HG03060 (cell line): Measurements from ENCODE around the gene CST4.
"Not testable (repeated sequence)": the region's sequence is repeated elsewhere in the genome, so short reads cannot be mapped to it uniquely, and the experiment has no call there.

ENCODE experiments used
- ATAC-seq: cut with Tn5 transposase; IDR thresholded peaks from one replicate; pipeline ENCODE4 v1.9.1; 2021; ENCODE audit warnings: low read depth, moderate number of reproducible peaks; ENCODE audit not compliant: unreplicated experiment

The CST4 gene

DNA sequence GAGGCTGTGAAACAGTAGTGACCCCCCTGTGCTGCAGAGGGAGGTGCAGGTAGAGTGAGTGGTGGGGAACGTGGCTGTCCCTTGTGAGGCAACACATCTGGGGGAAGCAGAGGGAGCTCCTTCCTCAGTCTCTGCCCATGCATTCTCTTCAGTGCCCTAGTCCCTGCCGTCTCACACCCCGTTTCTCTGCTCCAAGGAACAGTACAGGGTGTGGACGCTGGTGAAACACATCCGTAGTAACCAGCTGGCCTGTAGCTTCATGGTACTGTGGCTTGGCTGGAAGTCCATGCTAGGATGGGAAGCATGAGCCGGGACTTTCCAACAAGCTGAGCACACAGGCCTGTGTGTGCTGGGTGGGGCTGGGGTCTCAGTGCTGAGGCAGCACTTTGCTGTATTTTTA, 25.7 kb downstream of the CST4 start:
- no peak for ATAC-seq

DNA sequence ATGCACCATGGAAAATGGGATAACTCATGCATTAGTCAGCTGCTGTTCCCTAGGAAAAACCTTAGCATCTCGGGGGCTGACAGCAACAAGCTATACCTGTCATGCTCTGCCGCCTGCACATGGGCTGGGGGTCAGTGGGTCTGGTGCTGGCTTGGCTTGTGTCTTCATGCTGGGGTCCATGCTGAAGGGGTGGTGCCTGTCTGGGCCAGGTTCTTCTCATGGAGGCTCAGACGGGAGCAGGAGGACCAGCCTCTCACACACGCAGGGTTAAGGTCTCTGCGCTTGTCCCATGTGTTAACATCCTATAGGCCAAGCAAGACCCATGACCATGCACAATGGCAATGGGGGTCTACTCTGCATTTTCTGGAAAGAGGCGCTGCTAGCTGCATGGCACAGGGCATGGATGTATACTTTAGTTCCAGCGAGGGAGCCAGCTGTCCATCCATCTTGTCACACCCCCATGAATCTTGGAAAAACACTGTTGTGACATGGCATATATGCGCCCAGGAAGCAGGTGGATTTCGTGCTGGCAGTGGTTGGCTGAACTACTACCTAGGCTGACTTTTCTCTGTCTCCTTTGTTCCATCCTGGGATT, 26.5 kb downstream of the CST4 start:
- no peak for ATAC-seq

DNA sequence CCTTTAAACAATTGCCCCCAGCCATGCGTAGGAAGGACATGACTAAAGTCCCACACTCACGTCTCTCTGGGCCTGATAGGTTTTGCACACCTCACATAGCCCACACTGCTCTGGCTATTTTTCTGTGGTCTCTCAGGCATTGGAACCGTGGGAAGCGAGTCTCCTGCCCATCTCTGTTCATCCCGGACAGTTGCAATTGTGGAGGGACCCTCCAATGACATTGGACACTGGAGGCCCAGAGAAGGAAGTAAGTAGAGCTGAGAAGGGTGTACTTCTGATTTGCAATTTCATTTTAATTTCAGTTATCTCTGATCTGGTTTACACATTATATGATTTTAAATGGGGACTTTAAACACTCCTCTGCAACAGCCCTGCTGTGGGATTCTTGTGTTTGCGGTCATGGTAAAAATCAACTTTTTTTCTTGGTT, 27.8 kb downstream of the CST4 start:
- no peak for ATAC-seq

DNA sequence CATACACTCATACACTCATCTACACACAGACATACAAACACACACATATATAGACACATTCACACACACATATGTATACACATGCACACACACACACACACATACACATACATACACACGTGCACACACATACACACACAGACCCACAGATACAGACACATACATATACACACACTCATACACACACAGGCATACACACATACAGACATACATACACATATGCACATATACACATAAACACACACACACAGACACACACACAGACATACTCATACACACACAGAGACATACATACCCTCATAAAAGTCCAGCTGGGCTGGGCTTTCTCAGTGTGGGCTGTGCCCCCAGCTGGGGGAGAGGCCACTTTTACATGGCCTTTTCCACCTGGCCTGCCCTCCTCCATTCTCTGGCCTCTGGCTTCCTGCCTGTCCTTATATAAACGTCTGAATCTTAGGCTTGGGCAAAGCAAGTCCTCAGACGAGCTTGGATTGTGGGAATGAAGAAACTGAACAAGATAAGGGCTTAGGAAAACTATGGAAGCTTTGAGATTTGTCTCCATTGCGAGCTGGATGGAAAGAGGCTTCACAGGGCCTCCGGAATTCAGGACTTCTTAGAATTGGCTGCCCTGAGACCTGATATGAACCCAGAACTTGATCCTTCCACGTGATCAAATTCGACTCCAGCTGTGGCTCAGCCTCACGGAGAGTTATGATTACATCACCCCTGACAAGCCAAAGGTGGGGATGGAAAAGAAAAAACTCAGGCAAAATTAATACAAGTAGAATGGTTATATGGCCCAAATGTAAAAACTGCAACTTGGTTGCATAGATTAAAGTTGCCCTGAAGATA, 28.6 kb downstream of the CST4 start:
- no peak for ATAC-seq

DNA sequence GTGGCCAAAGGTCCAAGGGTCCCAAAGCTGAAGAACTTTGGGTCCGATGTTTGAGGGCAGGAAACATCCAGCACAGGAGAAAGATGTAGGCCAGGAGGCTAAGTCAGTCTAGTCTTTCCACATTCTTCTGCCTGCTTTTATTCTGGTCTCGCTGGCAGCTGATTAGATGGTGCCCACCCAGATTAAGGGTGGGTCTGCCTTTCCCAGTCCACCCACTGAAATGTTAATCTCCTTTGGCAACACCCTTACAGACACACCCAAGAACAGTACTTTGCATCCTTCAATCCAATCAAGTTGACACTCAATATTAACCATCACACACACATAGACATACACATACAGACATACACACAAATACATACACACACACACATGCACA, 29.2 kb downstream of the CST4 start:
- not testable (repeated sequence) for ATAC-seq

DNA sequence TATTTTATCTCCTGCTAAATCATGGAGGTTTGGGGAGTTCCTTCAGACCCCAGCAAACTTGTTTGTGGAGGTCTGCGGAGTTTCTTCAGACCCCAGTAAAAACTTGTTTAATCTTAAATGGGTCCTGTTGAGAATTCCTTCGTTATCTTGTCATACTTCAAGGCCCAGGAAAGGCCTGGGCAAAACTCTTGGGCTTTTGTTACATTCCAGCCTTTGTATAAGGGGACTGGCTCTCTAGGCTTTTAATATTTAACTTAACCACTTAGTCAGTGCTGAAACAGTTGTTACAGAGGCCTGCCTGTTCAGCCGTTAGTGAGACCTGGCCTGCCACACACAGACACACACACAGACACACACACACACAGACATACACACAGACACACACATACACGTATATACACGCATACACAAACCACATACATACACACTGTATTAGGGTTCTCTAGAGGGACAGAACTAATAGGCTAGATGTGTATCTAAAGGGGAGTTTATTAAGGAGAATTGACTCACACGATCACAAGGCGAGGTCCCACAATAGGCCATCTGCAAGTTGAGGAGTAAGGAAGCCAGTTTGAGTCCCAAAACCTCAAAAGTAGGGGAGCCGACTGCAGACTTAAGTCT, 29.7 kb downstream of the CST4 start:
- ATAC-seq, result no peak

DNA sequence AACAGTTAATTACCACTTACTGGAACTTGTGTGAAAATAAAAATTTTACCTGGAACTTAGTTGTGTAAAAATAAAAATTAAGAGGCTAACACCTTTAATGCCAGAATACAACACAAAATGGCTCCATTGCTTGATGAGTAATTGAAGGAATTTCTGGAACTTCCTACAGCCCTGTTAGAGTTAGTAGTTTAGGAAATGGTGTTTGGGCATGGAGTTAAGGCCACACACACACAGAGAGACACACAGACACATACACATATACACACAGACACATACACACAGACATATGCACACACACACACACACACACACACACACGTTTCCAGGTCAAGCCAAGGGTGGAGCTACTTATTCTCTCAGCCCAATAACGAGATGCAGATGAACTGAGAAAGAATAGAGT, 30.5 kb downstream of the CST4 start:
- no peak for ATAC-seq

DNA sequence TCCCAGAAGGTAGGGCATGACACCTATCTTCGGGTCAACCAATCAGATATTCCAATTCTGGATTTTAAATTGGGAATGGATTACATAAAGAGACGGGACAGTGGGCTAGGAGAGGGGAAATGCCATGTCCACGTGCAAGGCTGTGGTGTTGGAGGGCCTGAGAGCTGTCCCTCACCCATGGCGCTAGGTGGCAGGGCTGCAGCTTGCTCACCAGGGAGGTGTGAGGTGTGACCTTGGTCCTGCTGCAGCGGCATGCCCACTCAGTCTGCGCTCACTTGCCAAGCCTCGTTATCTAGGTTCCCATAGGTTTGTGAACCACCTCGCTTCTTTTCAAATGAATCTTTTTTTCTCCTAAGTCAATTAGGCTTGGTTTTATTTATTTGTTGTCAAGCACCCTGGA, 31.6 kb downstream of the CST4 start:
- ATAC-seq, result no peak

DNA sequence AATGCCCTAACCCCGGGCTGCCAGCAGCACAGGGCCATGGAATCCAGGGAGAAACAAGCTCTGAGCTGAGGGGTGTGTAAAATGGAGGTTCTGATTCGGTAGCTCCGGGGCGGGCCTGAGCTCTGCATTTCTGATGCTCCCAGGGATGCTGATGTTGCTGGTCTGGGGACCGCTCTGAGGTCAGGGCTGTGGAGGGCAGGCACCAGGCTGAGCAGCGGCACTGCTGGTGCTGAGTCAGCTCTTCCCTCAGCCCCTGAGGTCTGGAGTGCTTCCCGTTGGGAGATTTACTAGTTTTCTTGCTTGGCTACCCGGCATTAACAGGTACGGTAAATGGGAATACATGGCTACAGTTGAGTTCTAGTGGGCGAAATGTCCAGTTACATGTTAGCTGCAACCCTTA, 32.5 kb downstream of the CST4 start:
- no peak for ATAC-seq

DNA sequence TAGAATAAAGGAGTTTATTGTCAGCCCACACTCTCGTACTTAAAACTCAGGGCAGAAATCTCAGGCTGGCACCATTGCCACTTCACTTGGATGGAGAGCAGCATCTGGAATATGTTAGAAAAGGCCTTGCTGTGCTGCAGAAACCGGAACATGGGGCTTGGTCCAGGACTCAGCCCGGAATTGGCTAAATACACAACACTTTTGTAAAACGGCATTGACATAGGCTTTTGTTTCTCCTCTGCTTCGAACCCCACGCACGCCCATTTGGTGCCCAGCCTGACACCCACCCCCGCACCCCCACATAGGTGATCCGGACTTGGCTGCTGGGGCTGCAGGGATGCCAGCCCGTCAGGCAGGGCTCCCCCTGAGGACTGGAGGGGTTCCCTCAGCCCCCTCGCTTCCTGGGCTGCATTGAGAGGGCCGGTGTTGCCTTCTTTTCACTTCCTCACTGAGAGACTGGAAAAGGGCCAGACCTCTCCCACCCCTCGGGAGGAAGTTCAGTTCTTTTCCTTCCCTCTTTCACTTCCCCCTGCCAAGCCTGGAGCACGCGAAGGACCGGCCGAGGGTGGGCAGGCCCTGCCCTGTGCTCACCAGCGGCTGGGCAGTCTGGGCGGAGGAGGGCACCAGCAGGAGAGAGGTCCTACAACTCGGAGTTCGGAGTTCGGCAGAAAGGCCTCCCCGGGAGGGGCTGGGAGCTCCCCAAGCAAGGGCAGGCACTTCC, 33.2 kb downstream of the CST4 start:
- ATAC-seq, result no peak

DNA sequence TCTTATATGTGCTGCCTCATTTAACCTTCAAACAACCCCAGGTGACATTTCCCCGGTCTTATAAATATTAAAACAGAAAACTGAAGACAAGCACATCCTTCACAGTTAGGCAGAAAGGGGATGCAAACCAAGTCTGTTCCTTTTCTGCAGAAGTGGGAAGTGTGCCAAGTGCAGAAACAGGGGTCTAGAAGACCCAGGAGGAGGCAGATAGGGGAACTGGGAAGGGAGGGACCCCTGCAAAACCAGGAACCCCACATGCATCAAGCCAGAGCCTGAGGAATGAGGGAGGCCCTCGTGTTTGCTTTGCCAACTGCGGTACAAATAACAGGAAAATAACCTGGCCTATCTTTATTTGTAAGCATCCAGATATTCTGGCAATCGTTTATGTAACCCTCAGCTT, 34.1 kb downstream of the CST4 start:
- no peak for ATAC-seq

DNA sequence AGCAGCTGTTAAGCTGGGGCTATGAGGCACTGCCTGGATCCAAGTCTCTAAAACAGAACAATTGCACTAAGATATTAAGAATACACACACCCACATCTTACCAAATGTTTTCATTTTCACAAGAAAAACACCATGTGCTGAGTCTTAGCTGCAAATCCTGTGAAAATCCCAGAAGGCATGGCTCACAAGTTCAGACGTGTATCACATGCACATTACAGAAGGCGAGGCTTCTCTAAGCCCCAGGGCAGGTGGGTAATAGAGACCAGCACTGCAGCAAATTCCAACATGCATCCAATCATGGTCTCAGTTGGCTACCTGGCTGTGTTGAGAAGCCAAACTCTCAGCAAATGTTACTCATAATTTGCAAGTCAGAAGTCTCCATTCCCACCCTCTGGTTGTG, 34.8 kb downstream of the CST4 start:
- no peak for ATAC-seq

DNA sequence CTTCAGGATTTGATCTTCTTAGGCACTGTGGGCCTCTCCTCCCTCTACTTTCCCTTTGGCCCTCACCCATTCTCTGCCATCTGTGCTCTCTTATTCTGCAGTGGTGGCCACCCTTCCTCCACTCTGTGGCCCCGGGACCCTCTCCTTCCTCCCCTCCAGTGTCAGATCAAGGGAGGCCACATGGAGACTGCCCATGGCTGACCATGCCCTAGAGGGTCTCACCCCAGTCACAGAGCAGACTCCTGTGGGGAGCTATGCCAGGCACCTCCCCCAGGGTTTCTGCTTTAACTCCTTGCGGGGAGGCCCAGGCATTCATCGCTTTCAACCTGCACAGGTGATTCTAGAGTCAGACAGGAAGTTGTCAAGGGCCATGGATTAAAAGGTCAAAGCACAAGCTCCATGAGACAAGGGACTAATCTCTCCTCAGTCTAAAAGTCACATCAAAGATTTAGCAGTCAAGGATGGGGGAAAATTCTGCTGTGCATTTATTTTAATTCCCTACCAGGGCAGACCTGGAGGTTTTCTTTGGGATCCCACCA, 35.4 kb downstream of the CST4 start:
- no peak for ATAC-seq

DNA sequence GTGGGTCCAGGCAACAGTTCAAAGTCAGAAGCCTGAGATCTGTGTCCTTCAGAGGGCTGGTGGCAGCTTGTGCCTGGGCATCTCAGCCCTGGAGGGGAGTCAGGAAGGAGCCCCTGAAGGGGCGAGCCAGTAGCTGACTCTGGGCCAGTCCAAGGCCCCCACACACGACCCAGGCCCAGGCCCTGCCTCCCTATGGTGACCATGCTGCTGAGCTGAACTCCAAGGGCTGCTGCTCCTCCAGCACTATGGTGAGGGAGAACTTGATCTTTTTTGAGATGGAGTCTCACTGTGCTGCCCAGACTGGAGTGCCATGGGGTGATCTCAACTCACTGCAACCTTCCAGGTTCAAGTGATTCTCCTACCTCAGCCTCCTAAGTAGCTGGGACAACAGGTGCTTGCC, 35.9 kb downstream of the CST4 start:
- no peak for ATAC-seq

DNA sequence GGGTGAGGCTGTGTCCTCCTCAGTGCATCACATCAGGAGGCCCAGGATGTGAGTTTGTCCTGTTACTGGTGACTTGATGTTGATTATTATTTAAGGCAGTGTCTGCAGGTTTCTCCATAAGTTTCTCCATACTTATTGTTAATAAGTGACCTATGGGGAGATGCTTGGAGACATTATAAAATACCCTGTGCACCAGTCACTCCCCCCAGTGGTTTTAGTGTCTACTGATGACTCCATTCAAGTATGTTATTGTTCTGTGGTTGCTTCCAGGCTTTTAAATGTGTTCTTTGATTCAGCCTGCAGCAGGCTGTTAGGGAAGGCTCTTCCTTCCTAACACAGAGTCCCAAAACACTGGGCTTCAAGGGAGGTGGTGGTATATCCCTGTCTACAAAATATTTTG, 36.5 kb downstream of the CST4 start:
- no peak for ATAC-seq

DNA sequence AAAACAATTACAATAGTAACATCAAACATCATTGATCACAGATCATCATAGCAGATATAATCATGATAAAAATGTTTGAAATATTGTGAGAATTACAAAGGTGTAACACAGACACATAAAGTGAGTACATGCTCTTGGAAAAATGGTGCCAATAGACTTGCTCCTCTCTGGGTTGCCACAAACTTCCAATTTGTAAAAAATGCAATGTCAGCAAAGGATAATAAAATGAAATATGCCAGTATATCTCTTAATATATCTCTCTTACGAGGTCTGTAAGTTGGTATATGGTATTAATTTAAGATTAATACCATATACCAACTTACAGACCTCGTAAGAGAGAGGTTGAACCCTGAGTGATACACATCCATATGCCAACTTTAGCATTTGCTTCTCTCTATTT, 37.7 kb downstream of the CST4 start:
- ATAC-seq, result no peak

DNA sequence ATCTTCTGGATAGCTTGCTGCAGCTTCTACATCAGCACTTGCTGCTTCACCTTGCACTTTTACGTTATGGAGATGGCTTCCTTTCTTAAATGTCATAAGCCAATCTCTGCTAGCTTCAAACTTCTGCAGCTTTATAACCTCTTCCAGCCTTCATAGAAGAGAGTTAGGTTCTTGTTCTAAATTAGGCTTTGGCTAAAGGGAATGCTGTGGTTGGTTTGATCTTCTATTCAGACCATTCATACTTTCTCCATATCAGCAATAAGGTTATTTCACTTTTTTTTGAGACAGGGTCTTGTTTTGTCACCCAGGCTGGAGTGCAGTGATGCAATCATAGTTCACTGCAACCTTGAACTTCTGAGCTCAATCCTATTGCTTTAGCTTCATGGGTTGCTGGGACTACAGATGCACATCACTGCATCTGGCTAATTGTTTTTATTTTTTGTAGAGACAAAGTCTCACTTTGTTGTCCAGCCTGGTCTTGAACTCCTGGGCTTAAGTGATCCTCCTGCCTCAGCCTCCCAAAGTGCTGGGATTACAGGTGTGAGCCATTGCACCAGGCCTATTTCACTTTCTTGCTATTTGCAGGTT, 38.9 kb downstream of the CST4 start:
- no peak for ATAC-seq

DNA sequence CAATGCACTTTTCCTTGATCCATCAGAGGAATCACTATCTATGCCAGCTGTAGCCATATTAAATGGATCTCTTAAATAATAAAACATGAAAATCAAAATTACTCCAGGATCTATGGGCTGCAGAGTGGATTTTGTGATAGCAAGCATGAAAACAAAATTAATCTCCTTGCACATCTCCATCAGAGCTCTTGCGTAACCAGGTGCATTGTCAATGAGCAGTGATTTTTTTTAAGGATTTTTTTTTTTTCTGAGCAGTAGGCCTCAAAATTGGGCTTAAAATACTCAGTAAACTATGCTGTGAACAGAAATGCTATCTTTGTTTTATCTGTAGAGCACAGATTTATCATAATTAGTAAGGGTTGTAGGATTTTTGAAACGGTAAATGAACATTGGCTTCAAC, 39.6 kb downstream of the CST4 start:
- no peak for ATAC-seq

DNA sequence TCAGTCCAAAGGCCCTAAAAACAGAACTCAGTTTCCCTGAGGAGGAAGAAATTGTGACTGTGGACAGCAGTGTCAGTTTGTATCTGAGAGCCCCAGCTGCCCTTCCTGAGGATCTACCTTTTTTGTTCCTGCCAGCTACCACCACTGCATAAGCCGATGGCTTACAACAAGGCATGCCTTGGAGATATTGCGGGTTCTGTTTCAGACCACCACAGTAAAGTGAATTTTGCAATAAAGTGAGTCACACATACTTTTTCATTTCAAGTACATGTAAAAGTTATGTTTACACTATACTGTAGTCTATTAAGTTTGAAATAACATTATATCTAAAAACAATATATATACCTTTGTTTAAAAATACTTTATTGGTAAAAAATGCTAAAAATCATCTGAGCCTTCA, 41.5 kb downstream of the CST4 start:
- ATAC-seq, result no peak

DNA sequence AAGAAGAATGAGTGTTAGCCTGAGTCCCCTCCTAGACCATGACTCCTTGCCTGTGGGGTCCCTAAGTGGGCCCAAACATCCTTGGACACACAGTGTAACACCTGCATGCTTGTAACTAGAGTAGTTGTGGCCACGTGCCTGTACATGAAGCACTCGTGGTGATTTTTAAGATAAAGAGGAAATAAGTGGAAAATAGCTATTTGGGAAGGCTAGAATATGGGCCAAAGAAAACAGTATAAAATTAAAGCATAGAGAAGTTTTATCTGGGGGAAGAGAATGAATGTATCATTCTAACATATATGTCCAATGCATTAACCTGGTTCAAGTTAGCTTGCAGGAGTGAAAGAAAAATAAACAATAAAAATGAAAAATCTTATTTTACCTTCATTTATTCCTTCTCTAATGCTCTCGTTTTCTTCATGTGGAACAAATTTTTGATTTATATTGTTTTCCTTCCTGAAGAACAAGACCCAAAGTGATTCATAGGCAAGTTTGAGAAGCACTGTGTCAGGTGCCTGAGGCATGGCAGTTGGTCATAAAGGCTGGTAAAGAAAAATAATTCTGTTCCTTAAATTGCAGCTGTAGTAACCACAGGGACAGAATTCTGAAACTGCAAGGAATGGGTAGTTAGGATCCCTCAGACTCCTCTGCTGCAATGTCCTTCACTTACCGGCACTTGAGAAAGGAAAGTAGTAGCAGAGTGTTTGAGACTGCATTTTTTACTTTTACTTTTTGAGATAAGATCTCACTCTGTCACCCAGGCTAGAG, 42.5 kb downstream of the CST4 start:
- ATAC-seq, result no peak
